ENCODE results near the gene PGF.

GRCh38 chr14:74915426-74915825 lies 40.0 kb downstream of the PGF start:
- TF ChIP-seq SRY (CRISPR knock-in tag; IDR thresholded peaks at IDR 0.05) = no peak
- TF ChIP-seq CTCF (CRISPR knock-in tag; IDR thresholded peaks at IDR 0.05) = no peak
